ENCODE results near the gene TAF1B.
A peak's percentile ranks its signal among the peaks of the same experiment; 100 is the strongest.

DNA sequence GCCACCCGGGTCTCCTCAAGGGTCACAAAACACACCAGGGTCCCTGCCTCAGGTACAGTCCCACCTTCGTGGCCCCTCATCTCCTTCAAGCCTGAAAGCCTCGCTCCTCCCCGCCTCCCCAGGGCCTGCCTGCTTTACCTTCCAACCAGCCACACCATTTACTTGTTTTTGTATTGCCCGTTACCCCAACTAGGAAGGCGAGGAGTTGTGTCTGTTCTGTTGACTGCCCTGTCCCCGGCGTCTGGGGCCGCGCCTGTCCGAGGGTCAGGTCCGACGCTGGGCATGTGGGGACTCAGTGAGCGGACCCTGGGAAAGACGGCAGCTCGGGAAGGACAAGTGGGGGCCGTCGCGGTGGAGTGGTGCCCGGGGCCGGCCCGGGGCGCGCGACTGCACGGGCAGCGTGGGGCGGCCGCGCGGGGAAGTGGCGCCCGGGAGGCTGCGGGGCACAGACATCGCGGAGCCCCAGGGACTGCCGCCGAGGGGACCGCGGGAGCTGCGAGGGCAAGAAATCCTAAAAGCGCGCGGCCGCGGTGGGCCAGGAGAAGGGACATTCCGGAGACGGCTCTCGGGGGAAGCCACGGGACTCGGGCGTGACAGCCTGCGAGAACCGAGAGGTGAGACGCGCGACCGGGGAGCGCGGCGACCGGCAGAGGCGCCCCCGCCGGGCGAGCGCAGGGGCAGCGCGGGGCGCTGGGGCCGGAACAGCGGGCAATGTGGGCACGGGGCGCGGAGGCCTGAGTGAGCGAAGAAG is 107.4 kb downstream of the TAF1B start:
- TF ChIP-seq, protein P1, sequence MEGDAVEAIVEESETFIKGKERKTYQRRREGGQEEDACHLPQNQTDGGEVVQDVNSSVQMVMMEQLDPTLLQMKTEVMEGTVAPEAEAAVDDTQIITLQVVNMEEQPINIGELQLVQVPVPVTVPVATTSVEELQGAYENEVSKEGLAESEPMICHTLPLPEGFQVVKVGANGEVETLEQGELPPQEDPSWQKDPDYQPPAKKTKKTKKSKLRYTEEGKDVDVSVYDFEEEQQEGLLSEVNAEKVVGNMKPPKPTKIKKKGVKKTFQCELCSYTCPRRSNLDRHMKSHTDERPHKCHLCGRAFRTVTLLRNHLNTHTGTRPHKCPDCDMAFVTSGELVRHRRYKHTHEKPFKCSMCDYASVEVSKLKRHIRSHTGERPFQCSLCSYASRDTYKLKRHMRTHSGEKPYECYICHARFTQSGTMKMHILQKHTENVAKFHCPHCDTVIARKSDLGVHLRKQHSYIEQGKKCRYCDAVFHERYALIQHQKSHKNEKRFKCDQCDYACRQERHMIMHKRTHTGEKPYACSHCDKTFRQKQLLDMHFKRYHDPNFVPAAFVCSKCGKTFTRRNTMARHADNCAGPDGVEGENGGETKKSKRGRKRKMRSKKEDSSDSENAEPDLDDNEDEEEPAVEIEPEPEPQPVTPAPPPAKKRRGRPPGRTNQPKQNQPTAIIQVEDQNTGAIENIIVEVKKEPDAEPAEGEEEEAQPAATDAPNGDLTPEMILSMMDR (IDR thresholded peaks at IDR 0.05) = peak in 3 of 7 experiments; percentile 12 to 28 (median 16)
- no peak for TF ChIP-seq POLR2A (IDR thresholded peaks at IDR 0.05)

Data from body of pancreas (tissue), 4 donors.